Activated T-helper 1 cell treated with anti-CD3 and anti-CD28 coated beads, Interleukin-2, amount 50 U/mL, for 16 hours (primary cell): ENCODE measurements around the gene HMCN2.
"Not testable (repeated sequence)": the region's sequence is repeated elsewhere in the genome, so short reads cannot be mapped to it uniquely, and the experiment has no call there.

Experiments
- DNase-seq, 2 donors: peaks; one replicate each; pipeline ENCODE4 v3.0.0-alpha.2; 2020; ENCODE audit warnings: low read depth in 1 of 2, low spot score in 1 of 2

The HMCN2 gene

GRCh38 chr9:130387398-130387797 is 121.8 kb downstream of the HMCN2 start:
- DNase-seq: no peak

DNA sequence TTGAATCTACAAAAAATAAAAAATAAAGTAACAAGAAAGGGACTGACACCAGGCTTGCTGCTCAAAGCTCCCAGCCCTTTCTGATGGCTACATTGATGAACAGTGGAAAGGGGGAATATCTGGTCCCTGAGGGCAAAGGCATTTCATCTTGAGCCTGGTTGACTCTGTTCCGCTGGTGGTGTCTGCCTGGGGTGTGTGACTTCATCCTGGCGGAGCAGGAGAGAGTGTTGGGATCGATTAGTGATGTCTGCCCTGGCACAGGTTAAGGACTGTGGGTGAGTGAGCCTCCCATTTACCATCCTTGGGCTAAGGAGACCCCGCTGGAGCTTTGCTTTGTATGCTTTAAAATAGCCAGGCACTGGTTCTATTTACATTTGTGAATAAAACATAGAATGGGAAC is 122.3 kb downstream of the HMCN2 start:
- DNase-seq: no peak

DNA sequence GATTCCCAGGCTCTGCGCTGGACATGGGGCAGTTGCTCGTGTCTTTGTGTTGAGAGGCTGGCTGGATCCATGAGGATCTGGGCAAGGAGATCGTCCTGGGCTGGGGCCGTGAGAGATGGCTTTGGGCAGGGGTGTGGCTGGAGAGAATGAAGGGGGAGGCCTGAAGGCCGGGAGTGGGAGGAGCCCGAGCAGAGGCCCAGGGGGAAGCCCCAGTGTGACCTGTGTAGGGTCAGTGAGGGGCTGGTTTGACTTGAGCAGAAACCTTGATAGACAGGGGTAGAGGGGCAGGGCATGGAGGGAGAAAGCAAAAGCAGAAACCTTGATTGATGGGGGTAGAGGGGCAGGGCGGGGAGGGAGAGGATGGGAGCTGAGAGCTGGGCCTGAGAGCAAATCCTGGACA is 124.8 kb downstream of the HMCN2 start:
- no peak for DNase-seq

DNA sequence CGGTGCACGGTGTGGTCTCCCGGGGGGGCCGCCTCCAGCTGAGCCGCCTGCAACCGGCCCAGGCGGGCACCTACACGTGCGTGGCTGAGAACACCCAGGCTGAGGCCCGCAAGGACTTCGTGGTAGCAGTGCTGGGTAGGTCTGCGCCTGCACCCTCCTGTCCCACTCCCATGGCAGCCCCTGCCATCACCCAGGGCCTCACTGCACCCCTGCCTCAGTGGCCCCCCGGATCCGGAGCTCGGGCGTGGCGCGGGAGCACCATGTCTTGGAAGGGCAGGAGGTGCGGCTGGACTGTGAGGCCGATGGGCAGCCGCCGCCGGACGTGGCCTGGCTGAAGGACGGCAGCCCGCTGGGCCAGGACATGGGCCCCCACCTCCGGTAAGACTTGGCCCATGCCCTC is 125.4 kb downstream of the HMCN2 start:
- no peak for DNase-seq

DNA sequence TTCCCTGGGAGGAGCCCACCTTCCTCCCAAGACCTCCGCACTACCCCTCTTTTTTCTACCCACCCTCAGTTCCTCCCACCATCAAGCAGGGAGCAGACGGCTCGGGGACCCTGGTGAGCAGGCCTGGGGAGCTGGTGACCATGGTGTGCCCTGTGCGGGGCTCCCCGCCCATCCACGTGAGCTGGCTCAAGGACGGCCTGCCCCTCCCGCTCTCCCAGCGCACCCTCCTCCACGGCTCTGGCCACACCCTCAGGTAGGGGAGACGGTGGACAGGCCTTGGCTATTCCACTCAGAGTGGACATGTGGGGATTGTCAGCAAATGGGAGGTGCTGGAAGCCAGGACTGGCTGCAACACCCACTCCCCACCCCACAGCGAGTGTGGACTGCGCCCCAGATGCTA is 126.3 kb downstream of the HMCN2 start:
- DNase-seq: no peak

GRCh38 chr9:130393681-130394071 is 128.1 kb downstream of the HMCN2 start:
- DNase-seq: no peak

GRCh38 chr9:130394320-130394719 is 128.8 kb downstream of the HMCN2 start:
- no peak for DNase-seq

DNA sequence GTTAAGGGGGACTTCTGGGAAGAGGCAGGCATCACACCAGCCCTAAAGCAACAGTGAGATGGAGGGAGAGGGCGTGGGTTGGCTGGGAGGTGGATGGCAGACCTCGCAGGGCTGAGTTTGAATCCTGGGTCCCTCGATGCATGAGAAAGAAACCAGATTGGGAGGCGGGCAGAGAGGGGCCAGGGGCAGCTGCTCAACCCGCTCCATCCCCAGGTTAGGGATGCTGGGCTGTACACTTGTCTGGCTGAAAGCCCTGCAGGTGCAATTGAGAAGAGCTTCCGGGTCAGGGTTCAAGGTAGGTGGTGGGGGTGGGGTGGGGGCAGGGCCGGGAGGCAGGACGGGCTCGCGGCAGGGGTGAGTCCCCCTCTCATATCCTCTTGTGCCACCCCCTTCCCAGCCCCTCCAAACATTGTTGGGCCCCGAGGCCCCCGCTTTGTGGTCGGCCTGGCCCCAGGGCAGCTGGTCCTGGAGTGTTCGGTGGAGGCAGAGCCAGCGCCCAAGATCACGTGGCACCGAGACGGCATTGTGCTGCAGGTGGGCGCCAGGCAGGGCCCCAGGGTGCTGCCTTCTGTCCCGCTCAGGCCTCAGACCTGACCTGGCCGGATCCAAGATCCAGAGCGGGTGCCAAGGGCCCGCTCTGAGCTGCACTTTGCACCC is 129.4 kb downstream of the HMCN2 start:
- no peak for DNase-seq

- DNase-seq: no peak
Observed at GRCh38 chr9:130395810-130396435, 130.4 kb downstream of the HMCN2 start.

DNA sequence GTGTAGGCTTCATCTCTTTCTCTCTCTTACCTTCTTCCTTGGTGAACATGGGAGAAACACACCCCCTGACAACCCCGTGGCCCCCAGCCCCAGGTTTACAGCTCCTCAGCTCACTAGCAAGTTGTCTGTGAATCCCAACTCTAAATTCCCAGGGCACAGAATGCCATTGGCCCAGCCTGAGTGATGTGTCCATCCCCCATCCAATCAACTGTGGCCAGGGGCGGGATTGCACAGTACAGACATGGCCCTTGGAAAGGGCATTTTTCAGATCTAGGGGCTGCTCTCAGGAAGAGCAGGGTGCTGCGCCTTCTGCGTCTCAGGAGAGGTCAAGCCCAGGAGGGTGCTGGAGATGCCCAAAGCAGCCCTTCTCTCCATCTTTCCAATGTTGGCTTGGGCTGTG is 131.0 kb downstream of the HMCN2 start:
- no peak for DNase-seq

DNA sequence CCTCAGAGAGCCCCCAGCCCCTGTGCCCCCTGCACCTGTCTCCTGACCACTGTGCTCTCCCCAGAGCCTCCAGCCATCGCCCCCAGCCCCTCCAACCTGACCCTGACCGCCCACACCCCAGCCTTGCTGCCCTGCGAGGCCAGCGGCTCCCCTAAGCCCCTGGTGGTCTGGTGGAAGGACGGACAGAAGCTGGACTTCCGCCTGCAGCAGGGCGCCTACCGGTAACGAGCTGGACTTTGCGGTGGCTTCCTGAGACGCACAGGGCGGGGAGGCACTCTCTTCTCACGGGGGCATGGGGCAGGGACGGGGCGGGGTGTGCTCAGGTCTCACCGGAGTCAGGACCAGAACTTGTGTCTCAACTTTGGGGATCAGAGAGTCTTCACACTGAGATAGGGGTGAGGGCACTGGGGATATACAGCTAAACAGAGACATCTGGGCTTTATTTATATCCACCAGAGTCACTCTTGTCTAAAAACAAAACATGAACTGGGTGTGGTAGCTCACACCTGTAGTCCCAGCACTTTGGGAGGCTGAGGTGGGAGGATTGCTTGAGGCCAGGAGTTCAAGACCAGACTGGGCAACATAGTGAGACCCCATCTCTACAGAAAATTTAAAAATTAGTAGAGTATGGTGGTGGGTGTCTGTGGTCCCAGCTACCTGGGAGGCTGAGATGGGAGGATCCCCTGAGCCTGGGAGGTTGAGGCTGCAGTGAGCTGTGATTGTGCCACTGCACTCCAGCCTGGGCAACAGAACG is 133.1 kb downstream of the HMCN2 start:
- DNase-seq: no peak

- DNase-seq: no peak
Observed at GRCh38 chr9:130399768-130400167, 134.2 kb downstream of the HMCN2 start.

DNA sequence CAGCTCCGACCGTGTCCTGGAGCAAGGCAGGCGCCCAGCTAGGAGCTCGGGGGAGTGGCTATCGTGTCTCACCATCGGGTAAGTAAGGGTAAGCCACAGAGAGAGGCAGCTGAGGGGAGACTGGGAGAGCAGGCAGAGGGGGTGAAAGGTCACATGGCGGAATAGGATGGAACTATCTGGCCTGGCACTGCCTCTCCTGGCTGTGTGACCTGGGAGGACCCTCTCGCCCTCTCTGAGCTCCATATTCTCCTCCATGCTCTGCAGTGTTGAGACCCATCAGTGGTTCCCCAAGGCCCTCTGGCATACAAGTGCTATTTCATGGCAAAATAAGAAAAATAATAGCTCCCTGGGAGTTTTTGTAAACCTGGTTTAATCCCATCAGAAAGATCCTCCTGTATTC is 135.3 kb downstream of the HMCN2 start:
- DNase-seq: no peak

DNA sequence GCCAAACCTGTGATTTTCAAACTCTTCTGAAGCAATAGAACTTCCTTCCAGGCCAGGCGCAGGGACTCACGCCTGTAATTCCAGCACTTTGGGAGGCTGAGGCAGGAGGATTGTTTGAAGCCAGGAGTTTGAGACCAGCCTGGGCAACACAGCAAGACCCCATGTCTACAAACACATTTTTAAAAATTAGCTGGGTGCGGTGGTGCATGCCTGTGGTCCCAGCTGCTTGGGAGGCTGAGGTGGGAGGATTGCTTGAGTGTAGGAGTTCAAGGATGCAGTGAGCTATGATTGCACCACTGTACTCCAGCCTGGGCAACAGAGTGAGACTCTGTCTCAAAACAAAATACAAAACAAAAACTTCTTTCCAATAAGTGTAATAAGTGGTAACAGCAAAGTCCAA is 136.2 kb downstream of the HMCN2 start:
- not testable (repeated sequence) for DNase-seq

GRCh38 chr9:130402243-130402642 is 136.7 kb downstream of the HMCN2 start:
- no peak for DNase-seq

DNA sequence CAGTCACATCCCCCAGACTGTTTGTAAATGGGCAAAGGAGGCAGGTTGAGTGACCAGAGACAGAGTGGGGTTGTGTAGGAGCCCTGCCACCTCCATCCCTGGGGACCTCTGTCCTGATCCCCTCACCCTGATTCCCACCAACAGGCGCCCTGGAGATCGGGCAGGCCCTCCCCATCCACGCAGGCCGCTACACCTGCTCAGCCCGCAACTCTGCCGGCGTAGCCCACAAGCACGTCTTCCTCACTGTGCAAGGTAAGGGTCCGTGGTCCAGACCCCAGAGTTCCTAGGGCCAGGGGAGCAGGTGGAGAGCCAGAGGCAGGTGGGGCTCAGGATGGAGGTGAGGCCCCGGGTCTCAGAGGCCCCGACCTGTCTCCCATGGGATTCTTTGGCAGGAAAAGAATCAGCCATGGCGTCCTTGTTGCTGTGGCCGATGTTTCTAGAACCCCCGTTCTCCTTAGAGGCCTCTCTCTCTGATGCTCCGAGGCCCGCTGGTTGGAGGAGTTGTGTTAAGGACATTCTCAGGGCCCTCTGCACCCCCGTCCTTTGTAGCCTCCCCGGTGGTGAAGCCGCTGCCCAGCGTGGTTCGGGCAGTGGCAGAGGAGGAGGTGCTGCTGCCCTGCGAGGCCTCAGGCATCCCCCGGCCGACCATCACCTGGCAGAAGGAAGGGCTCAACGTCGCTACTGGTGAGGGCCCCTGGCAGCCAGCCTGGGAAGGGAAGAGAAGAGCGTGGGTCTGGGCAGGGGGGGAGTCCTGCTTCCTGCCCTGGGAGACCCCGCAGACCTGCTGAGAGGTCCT is 137.3 kb downstream of the HMCN2 start:
- no peak for DNase-seq

DNA sequence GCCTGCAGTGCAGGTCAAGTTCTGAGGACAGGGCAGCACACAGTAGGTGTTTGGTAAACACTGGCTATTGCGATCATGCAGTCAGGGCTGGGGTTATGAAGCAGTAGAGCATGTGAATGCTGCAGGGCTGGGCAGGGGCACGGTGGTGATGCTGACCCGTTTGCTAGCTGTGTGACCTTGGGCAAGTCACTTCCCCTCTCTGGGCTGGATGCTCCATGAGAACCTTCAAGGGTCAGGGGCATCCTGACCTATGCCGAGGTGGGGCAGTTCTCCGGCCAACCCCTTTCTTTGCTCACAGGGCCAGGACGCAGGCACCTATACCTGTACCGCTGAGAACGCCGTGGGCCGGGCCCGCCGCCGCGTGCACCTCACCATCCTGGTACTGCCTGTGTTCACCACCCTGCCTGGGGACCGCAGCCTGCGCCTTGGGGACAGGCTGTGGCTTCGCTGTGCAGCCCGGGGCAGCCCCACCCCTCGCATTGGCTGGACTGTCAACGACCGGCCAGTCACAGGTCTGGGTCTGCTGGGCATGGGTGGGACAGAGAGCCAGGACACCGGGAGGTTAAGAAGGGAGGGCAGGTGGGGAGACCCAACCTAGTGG is 140.2 kb downstream of the HMCN2 start:
- no peak for DNase-seq

DNA sequence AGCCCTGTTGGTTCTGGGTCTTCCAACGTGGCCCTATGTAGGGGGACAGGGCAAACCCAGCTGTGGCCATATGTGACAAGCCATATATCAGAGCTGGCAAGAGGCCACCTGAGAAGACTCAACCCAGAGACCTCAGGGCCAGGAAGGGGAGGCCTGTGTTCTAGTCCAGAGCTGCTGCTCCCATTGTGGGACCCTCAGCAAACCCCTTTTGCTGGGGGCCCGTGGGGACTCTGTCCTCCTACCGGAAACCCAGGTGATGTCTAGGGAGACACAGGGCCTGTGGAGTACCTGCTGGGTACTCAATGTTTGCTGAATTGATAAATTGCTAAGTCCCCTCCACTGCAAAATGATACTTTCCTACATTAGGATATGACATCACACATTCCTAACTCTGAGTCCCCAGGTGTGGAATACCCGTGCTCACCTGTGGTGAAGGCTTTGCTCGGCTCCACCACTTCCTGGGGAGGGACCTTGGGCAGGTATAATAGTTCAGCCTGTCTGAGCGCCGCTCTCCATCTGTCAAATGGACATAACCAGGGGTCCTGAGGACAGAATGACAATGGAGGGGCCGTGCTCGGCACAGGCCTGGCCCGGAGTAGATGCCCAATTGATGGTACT is 140.8 kb downstream of the HMCN2 start:
- DNase-seq: no peak

- no peak for DNase-seq
Observed at GRCh38 chr9:130407916-130408663, 142.5 kb downstream of the HMCN2 start.

- no peak for DNase-seq
Observed at GRCh38 chr9:130408669-130409068, 143.1 kb downstream of the HMCN2 start.
